GM19395 (cell line): Measurements from ENCODE around the gene MRS2.
"Not testable (repeated sequence)": the region's sequence is repeated elsewhere in the genome, so short reads cannot be mapped to it uniquely, and the experiment has no call there.

Source experiments
- ATAC-seq: cut with Tn5 transposase; IDR thresholded peaks from one replicate; pipeline ENCODE4 v1.9.1; 2021; ENCODE audit warnings: mild to moderate bottlenecking, moderate library complexity; ENCODE audit not compliant: unreplicated experiment

Gene MRS2

GRCh38 chr6:24387818-24388217 is 14.9 kb upstream of the MRS2 start:
- no peak for ATAC-seq

- ATAC-seq: no peak
These were observed 11.5 kb upstream of the MRS2 start for GRCh38 chr6:24391208-24391607.

GRCh38 chr6:24391756-24392405 is 10.9 kb upstream of the MRS2 start:
- ATAC-seq: peak; percentile 95

GRCh38 chr6:24394061-24394779 is 8.5 kb upstream of the MRS2 start:
- ATAC-seq: no peak

- ATAC-seq: no peak
These were observed 7.8 kb upstream of the MRS2 start for GRCh38 chr6:24394780-24395437.

GRCh38 chr6:24396824-24397223 is 5.9 kb upstream of the MRS2 start:
- ATAC-seq: no peak

- ATAC-seq: no peak
These were observed 5.1 kb upstream of the MRS2 start for GRCh38 chr6:24397631-24398030.

- ATAC-seq: not testable (repeated sequence)
These were observed 2.4 kb upstream of the MRS2 start for GRCh38 chr6:24400045-24401039.

GRCh38 chr6:24401458-24401857 is 1.3 kb upstream of the MRS2 start:
- ATAC-seq: no peak

- ATAC-seq: no peak
These were observed 727 bp downstream of the MRS2 start for GRCh38 chr6:24403501-24403824.

GRCh38 chr6:24405262-24405661 is 2.5 kb downstream of the MRS2 start:
- ATAC-seq: no peak

GRCh38 chr6:24408719-24409410 is 6.1 kb downstream of the MRS2 start:
- ATAC-seq: peak; percentile 94

GRCh38 chr6:24410622-24411021 is 7.9 kb downstream of the MRS2 start:
- no peak for ATAC-seq

GRCh38 chr6:24412294-24412693 is 9.6 kb downstream of the MRS2 start:
- no peak for ATAC-seq

- ATAC-seq: not testable (repeated sequence)
These were observed 11.8 kb downstream of the MRS2 start for GRCh38 chr6:24414531-24414930.

- ATAC-seq: peak; percentile 62
These were observed 13.0 kb downstream of the MRS2 start for GRCh38 chr6:24415753-24416152.

GRCh38 chr6:24419526-24419925 is 16.8 kb downstream of the MRS2 start:
- no peak for ATAC-seq

- ATAC-seq: no peak
These were observed 22.4 kb downstream of the MRS2 start for GRCh38 chr6:24425091-24425490.

GRCh38 chr6:24426729-24427446 is 24.2 kb downstream of the MRS2 start:
- ATAC-seq: no peak

GRCh38 chr6:24428615-24429014 is 25.9 kb downstream of the MRS2 start:
- no peak for ATAC-seq
